Gastroesophageal sphincter (tissue), 4 donors: ENCODE results near the gene SSNA1. TPM values are rescaled to one million over a fixed set of nuclear protein-coding genes. Genes with fewer than 3 reads are reported as not detected.
A peak's percentile ranks its signal among the peaks of the same experiment; 100 is the strongest.

Experiments used
- ATAC-seq: fragments of 150-250 bp; one replicate; pipeline ENCODE4 v1.9.1; 2016; ENCODE audit warnings: mild to moderate bottlenecking, moderate library complexity
- H3K27ac ChIP-seq, 4 donors: fragments of 200-600 bp; sonication (generic) in 3 of 4; 1 replicate in 3 of 4; 2 replicates in 1 of 4; pipeline ENCODE4 v1.5.1; 2016 to 2019
- H3K27me3 ChIP-seq: fragments of 200-600 bp; sonication (generic); one replicate; pipeline ENCODE4 v1.5.1; 2019
- H3K36me3 ChIP-seq, 2 donors: fragments of 200-600 bp; sonication (generic); one replicate each; pipeline ENCODE4 v1.5.1; 2019; ENCODE audit warnings: control low read depth in 1 of 2
- H3K4me1 ChIP-seq, 3 donors: fragments of 200-600 bp; sonication (generic); 1 replicate in 2 of 3; 2 replicates in 1 of 3; pipeline ENCODE4 v1.5.1; 2016 to 2019; ENCODE audit warnings: control low read depth in 2 of 3
- H3K4me3 ChIP-seq, 2 donors: fragments of 200-600 bp; sonication (generic); one replicate each; pipeline ENCODE4 v1.5.1; 2019; ENCODE audit warnings: mild to moderate bottlenecking in 1 of 2, moderate library complexity in 1 of 2
- H3K9me3 ChIP-seq, 3 donors: fragments of 200-600 bp; sonication (generic); one replicate each; pipeline ENCODE4 v1.5.1; 2017 to 2019; ENCODE audit warnings: control low read depth in 2 of 3
- EP300 ChIP-seq: sonication (generic); formaldehyde crosslinking; IDR thresholded peaks from one replicate; pipeline ENCODE4 v1.6.1; 2017; ENCODE audit warnings: antibody characterized with exemption, mild to moderate bottlenecking
- POLR2A ChIP-seq, 2 donors: fragments of 450-650 bp; IDR thresholded peaks; one replicate each; pipeline ENCODE4 v1.6.1; 2017; ENCODE audit warnings: antibody characterized with exemption in 2 of 2, mild to moderate bottlenecking in 2 of 2, moderate library complexity in 1 of 2
- POLR2AphosphoS5 ChIP-seq: sonication (generic); formaldehyde crosslinking; IDR thresholded peaks from one replicate; pipeline ENCODE4 v1.6.1; 2017; ENCODE audit warnings: antibody characterized with exemption
- WGBS, 2 donors: methylation state at CpG; one replicate each; pipeline ENCODE4 v1.1.5; 2018; ENCODE audit warnings: low coverage in 1 of 2; 5-methylcytosine and 5-hydroxymethylcytosine counted together
- total RNA-seq, 4 donors: library from RNA; depleted of rRNA; stranded (reverse); fragments of >200 nt; gene quantifications; one replicate each; pipeline ENCODE4 v1.1.0, GENCODE V29; 2016
- TF ChIP-seq, protein P1 (sequence below), 4 experiments: fragments of 200-600 bp in 2 of 4; fragments of 450-650 bp in 2 of 4; sonication (generic) in 1 of 4; IDR thresholded peaks; one replicate each; pipeline ENCODE4 v1.5.1; 2017 to 2019; ENCODE audit warnings: antibody characterized with exemption in 4 of 4, mild to moderate bottlenecking in 2 of 4, moderate library complexity in 2 of 4

Gene SSNA1
- total RNA-seq, 4 donors from 2014 or later: 56.8 to 99.0 (median 73.8) TPM

DNA sequence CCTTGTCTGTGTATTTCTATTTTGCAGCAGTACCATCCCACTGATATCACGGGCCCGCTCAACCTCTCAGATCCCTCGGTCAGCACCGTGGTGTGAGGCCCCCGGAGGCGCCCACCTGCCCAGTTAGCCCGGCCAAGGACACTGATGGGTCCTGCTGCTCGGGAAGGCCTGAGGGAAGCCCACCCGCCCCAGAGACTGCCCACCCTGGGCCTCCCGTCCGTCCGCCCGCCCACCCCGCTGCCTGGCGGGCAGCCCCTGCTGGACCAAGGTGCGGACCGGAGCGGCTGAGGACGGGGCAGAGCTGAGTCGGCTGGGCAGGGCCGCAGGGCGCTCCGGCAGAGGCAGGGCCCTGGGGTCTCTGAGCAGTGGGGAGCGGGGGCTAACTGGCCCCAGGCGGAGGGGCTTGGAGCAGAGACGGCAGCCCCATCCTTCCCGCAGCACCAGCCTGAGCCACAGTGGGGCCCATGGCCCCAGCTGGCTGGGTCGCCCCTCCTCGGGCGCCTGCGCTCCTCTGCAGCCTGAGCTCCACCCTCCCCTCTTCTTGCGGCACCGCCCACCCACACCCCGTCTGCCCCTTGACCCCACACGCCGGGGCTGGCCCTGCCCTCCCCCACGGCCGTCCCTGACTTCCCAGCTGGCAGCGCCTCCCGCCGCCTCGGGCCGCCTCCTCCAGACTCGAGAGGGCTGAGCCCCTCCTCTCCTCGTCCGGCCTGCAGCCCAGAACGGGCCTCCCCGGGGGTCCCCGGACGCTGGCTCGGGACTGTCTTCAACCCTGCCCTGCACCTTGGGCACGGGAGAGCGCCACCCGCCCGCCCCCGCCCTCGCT, 20.5 kb upstream of the SSNA1 start:
- ATAC-seq: no peak
- peak overlapping the region in 1 of 2 donors; percentile 48 for H3K4me3 ChIP-seq
- WGBS, 2 donors: no CpG with 5 or more reads among the region's 57 CpGs
- H3K4me1 ChIP-seq: peaks cover 5 to 41% (median 30%) of the 10 kb centered on the region in 3 donors
- peaks cover 100% of the 10 kb centered on the region for H3K27me3 ChIP-seq
- TF ChIP-seq POLR2A (IDR thresholded peaks at IDR 0.05): no peak
- no peak for TF ChIP-seq POLR2AphosphoS5
- TF ChIP-seq, protein P1, sequence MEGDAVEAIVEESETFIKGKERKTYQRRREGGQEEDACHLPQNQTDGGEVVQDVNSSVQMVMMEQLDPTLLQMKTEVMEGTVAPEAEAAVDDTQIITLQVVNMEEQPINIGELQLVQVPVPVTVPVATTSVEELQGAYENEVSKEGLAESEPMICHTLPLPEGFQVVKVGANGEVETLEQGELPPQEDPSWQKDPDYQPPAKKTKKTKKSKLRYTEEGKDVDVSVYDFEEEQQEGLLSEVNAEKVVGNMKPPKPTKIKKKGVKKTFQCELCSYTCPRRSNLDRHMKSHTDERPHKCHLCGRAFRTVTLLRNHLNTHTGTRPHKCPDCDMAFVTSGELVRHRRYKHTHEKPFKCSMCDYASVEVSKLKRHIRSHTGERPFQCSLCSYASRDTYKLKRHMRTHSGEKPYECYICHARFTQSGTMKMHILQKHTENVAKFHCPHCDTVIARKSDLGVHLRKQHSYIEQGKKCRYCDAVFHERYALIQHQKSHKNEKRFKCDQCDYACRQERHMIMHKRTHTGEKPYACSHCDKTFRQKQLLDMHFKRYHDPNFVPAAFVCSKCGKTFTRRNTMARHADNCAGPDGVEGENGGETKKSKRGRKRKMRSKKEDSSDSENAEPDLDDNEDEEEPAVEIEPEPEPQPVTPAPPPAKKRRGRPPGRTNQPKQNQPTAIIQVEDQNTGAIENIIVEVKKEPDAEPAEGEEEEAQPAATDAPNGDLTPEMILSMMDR (IDR thresholded peaks at IDR 0.05): no peak
- TF ChIP-seq EP300: no peak
- H3K9me3 ChIP-seq: no peaks in the 10 kb centered on the region
- no peaks in the 10 kb centered on the region for H3K36me3 ChIP-seq
- no peak overlapping the region for H3K27ac ChIP-seq

DNA sequence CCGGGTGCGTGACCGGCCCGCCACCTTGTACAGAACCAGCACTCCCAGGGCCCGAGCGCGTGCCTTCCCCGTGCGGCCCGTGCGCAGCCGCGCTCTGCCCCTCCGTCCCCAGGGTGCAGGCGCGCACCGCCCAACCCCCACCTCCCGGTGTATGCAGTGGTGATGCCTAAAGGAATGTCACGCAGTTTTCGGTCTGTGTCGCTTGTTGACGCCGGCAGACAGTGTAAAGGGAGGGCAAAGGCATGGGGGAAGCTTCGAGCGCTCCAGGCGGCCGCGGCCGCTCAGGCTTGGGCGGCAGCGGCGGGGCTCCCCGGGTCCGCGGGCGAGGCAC, 19.9 kb upstream of the SSNA1 start:
- Histone ChIP-seq H3K4me1 (peaks cover 5 to 36% (median 25%) of the 10 kb centered on the region in 3 donors), H3K27me3 (peaks cover 100% of the 10 kb centered on the region), H3K27ac (no peak overlapping the region), H3K36me3 (no peaks in the 10 kb centered on the region), H3K4me3 (peak overlapping the region in 1 of 2 donors; percentile 48), H3K9me3 (no peaks in the 10 kb centered on the region)
- 0% methylated on average over 2 of the region's 36 CpGs; no CpG with 5 or more reads in 1 of the 2 donors for WGBS, 2 donors
- TF ChIP-seq POLR2A (IDR thresholded peaks at IDR 0.05) (no peak), EP300 (no peak), POLR2AphosphoS5 (no peak)
- TF ChIP-seq, protein P1 (IDR thresholded peaks at IDR 0.05): no peak
- ATAC-seq: no peak

DNA sequence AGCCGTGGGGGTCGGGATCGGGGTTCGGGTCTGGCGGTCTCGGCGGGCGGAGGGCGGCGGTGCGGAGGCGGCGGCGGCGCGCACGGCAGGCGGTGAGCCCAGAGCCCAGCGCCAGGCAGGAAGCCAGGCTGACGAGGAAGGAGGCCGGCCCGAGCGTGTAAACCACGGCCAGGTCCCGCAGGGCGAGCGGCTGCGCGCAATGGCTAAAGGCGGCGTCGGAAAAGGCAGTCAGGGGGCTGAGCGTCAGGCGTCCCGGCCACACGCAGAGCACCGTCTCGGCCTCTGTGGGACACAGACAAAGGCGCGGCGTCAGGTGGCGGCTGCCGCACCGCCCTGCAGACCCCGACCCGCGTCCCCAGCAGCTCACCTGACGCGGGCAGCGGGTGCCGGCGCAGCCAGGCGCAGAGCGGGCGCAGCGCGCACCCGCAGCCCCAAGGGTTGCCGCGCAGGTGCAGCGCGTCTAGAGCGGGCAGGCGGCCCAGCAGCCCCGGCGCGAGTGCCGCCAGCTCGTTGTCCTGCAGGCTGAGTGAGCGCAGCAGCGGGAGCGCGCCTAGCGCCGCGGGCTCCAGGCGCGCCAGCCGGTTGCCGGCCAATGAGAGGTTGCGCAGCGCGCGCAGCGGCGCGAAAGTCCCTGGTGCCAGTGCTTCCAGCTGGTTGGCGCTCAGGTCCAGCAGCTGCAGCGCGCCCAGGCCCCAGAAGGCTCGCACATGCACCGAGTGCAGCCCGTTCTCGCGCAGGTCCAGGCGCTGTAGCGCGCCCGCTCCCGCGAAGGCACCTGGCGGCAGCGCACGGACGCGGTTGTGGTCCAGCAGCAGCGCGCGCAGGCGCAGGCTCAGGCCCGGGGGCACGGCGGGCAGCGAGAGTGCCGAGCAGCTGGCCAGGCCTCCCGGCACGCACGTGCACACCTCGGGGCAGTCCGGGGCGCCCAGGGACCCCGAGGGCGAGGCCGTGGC, 19.3 kb upstream of the SSNA1 start:
- Histone ChIP-seq H3K4me1 (peaks cover 5 to 31% (median 25%) of the 10 kb centered on the region in 3 donors), H3K9me3 (no peaks in the 10 kb centered on the region), H3K4me3 (peak overlapping the region in 1 of 2 donors; percentile 48), H3K27ac (no peak overlapping the region), H3K36me3 (no peaks in the 10 kb centered on the region), H3K27me3 (peaks cover 100% of the 10 kb centered on the region)
- 0% methylated on average over 3 of the region's 124 CpGs; no CpG with 5 or more reads in 1 of the 2 donors for WGBS, 2 donors
- peak; percentile 14 for ATAC-seq
- TF ChIP-seq POLR2AphosphoS5: no peak

DNA sequence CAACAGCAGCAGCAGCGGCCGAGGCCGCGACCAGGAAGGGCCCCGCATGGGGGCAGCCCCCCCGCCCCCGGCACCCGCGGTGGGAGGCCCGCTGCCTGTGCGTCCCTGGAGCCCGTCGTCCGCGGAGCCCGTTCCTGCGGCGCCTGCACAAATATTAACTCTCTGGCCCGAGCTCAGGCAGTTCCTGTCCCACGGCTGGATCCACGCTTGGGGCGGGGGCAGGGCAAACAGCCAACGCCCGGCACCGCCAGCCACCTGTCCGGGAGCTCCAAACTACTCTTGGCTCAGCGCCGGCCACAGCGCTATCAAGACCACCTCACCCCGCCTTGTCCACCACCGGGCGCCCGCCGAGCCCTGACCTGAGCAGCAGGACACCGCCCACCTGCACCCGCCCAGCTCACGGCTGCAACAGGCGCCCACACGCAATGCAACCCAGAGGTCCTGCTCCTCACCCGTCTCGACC, 18.5 kb upstream of the SSNA1 start, which contains the start of gene LRRC26:
Gene LRRC26, minus strand, starts transcription at position 156 of the 463 bp plus-strand sequence. Its CDS starts 108 bp downstream, at position 48.
- H3K9me3 ChIP-seq: no peaks in the 10 kb centered on the region
- ATAC-seq: no peak
- WGBS, 2 donors: 0% methylated on average over 2 of the region's 41 CpGs; no CpG with 5 or more reads in 1 of the 2 donors
- no peaks in the 10 kb centered on the region for H3K36me3 ChIP-seq
- H3K27me3 ChIP-seq: peaks cover 97% of the 10 kb centered on the region
- H3K27ac ChIP-seq: no peak within 1 kb of the TSS
- H3K4me1 ChIP-seq: peaks cover 5 to 32% (median 25%) of the 10 kb centered on the region in 3 donors
- TF ChIP-seq EP300: no peak
- TF ChIP-seq POLR2AphosphoS5: no peak
- TF ChIP-seq POLR2A (IDR thresholded peaks at IDR 0.05): no peak
- TF ChIP-seq, protein P1 (IDR thresholded peaks at IDR 0.05): no peak
- peak within 1 kb of the TSS in 1 of 2 donors; percentile 48 for H3K4me3 ChIP-seq
